Measurements from ENCODE around the gene IFIH1.
A peak's percentile ranks its signal among the peaks of the same experiment; 100 is the strongest.

Gene IFIH1

GRCh38 chr2:162256591-162256991 lies 61.9 kb downstream of the IFIH1 start:
- DNase-seq: no peak

- no peak for DNase-seq
Measured at GRCh38 chr2:162254236-162254871, 64.1 kb downstream of the IFIH1 start.

GRCh38 chr2:162253435-162253834 lies 65.0 kb downstream of the IFIH1 start:
- DNase-seq: no peak

- no peak for DNase-seq
Measured at GRCh38 chr2:162252153-162252552, 66.3 kb downstream of the IFIH1 start.

- no peak for DNase-seq
Measured at GRCh38 chr2:162245781-162246180, 72.7 kb downstream of the IFIH1 start.

GRCh38 chr2:162245061-162245460 lies 73.4 kb downstream of the IFIH1 start:
- no peak for DNase-seq

GRCh38 chr2:162244541-162245031 lies 73.9 kb downstream of the IFIH1 start:
- DNase-seq: no peak

- no peak for DNase-seq
Measured at GRCh38 chr2:162243715-162244114, 74.8 kb downstream of the IFIH1 start.

- no peak for DNase-seq
Measured at GRCh38 chr2:162243294-162243693, 75.2 kb downstream of the IFIH1 start, which contains the start of gene FAP. Gene FAP (minus strand): TSS chr2:162243445. CDS start chr2:162243327, 118 bp downstream.

- no peak for DNase-seq
Measured at GRCh38 chr2:162242586-162243280, 75.8 kb downstream of the IFIH1 start.

GRCh38 chr2:162241571-162241970 lies 76.9 kb downstream of the IFIH1 start:
- DNase-seq: no peak

GRCh38 chr2:162234620-162235462 lies 83.6 kb downstream of the IFIH1 start:
- DNase-seq: no peak

- DNase-seq: no peak
Measured at GRCh38 chr2:162233197-162233596, 85.3 kb downstream of the IFIH1 start.

GRCh38 chr2:162232671-162233070 lies 85.8 kb downstream of the IFIH1 start:
- DNase-seq: no peak

- DNase-seq: no peak
Measured at GRCh38 chr2:162232027-162232426, 86.5 kb downstream of the IFIH1 start.

- DNase-seq: no peak
Measured at GRCh38 chr2:162230761-162231160, 87.7 kb downstream of the IFIH1 start.

- DNase-seq: no peak
Measured at GRCh38 chr2:162226836-162227235, 91.6 kb downstream of the IFIH1 start.

GRCh38 chr2:162221064-162221463 lies 97.4 kb downstream of the IFIH1 start:
- DNase-seq: peak; percentile 76 to 78

GRCh38 chr2:162220368-162220767 lies 98.1 kb downstream of the IFIH1 start:
- DNase-seq: no peak

- DNase-seq: no peak
Measured at GRCh38 chr2:162219426-162219825, 99.1 kb downstream of the IFIH1 start.

GRCh38 chr2:162217598-162217997 lies 100.9 kb downstream of the IFIH1 start:
- DNase-seq: no peak

Data from activated T-cell treated with anti-CD3 and anti-CD28 coated beads, Interleukin-2, amount 50 U/mL, for 48 hours (primary cell).